ENCODE measurements around the gene CACNA1A. TPM values are rescaled to one million over a fixed set of nuclear protein-coding genes. Genes with fewer than 3 reads are reported as not detected.

The CACNA1A gene
- total RNA-seq, 6 experiments from 2014 or later = 1.3 to 13.2 (median 10.0) TPM

DNA sequence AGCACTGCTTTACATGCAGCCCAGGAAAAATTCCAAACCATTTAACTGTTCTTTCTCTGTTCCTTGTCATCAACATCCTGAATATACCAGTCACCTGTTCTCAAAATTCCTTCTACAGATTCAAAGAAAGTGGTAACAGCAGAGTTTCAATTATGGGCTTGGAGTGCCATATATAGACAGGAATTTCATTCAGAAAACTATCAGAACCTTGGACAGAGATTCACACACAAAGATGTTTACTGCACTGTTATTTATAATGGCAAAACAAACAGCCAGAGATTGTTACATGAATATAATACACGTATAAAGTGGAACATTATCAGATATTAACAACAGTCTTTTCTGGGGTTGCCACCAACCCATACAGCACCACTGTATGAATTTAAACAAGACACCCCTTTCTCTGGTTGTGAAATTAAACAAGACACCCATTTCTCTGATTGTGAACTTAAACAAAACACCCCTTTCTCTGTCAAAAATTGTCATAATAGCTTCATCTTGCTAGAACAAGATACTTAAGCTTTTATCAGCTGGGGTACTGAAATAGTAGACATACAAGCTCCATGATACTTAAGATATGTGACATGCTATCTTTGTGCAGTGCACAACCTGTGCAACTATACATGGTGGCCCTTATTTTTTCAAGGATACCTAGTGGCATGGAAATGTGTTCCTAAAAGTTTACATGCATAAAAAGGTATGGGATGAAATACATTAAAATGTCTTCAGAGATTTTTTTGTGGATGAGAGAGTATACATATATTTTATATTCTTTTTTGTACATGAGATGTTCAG is 12.6 kb downstream of the CACNA1A start:
- peaks cover 27% of the 10 kb centered on the region for H3K4me1 Mint-ChIP-seq (ENCODE audit: low read depth)
- TF ChIP-seq, protein P1, sequence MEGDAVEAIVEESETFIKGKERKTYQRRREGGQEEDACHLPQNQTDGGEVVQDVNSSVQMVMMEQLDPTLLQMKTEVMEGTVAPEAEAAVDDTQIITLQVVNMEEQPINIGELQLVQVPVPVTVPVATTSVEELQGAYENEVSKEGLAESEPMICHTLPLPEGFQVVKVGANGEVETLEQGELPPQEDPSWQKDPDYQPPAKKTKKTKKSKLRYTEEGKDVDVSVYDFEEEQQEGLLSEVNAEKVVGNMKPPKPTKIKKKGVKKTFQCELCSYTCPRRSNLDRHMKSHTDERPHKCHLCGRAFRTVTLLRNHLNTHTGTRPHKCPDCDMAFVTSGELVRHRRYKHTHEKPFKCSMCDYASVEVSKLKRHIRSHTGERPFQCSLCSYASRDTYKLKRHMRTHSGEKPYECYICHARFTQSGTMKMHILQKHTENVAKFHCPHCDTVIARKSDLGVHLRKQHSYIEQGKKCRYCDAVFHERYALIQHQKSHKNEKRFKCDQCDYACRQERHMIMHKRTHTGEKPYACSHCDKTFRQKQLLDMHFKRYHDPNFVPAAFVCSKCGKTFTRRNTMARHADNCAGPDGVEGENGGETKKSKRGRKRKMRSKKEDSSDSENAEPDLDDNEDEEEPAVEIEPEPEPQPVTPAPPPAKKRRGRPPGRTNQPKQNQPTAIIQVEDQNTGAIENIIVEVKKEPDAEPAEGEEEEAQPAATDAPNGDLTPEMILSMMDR (IDR thresholded peaks at IDR 0.05) = no peak
- H3K4me3 Mint-ChIP-seq = no peak overlapping the region
- H3K27me3 Mint-ChIP-seq (ENCODE audit: insufficient read depth) = peaks cover 7% of the 10 kb centered on the region; the same call in 1 of the 2 replicates
- H3K36me3 Mint-ChIP-seq (ENCODE audit: low read depth) = peaks cover 13% of the 10 kb centered on the region; the same call in 1 of the 2 replicates
- DNase-seq = peak; percentile 22
- no peak overlapping the region for H3K27ac Mint-ChIP-seq
- H3K9me3 Mint-ChIP-seq = peaks cover 7% of the 10 kb centered on the region; the same call in 1 of the 2 replicates

DNA sequence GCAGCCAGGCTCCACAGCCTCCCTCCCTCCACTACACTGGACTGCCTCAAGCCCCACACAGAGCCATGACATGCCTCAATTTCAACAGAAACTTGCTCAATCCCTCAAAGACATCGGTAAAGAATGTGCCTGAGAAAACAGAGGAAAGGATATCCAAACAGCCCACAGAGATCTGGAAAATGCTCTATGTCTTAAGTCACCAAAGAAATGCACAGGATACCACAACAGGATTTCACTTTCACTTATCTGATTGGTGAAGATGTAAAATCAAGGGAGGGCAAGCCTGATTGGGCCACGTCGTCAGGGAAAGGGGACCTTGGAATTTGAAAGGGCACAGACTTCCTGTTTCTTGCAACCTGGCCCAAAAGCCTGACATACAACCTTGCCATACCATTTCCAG is 14.2 kb downstream of the CACNA1A start:
- H3K36me3 Mint-ChIP-seq (ENCODE audit: low read depth) = peaks cover 13% of the 10 kb centered on the region; the same call in 1 of the 2 replicates
- peak; percentile 80 for DNase-seq
- TF ChIP-seq, protein P1 (IDR thresholded peaks at IDR 0.05) = no peak
- peaks cover 27% of the 10 kb centered on the region for H3K4me1 Mint-ChIP-seq (ENCODE audit: low read depth)
- H3K27ac Mint-ChIP-seq = peak overlapping the region; percentile 65; the same call in 1 of the 2 replicates
- peaks cover 7% of the 10 kb centered on the region; the same call in 1 of the 2 replicates for H3K27me3 Mint-ChIP-seq (ENCODE audit: insufficient read depth)
- H3K4me3 Mint-ChIP-seq = peak overlapping the region; percentile 31; the same call in 1 of the 2 replicates
- H3K9me3 Mint-ChIP-seq = peaks cover 7% of the 10 kb centered on the region; the same call in 1 of the 2 replicates

DNA sequence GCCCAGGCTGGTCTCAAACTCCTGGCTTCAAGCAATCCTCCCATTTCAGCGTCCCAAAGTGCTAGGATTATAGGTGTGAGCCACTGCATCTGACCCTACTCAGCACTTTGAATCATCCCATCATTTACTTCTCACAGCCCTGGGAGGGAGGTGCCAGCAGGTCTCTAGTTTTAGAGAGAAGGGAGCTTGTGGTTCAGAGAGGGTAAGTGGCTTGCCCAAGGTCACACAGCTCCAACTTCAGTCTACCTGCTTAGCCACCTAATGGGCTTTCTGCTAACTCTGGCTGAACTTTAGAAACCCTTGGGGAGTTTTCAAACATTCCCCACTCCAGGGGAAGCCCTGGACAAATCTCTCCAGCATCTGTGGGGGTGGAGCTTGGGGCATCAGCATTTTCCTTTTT is 18.3 kb downstream of the CACNA1A start:
- peaks cover 16% of the 10 kb centered on the region; the same call in 1 of the 2 replicates for H3K27me3 Mint-ChIP-seq (ENCODE audit: insufficient read depth)
- H3K36me3 Mint-ChIP-seq (ENCODE audit: low read depth) = no peaks in the 10 kb centered on the region
- H3K4me1 Mint-ChIP-seq (ENCODE audit: low read depth) = peaks cover 22% of the 10 kb centered on the region
- peaks cover 5% of the 10 kb centered on the region; the same call in 1 of the 2 replicates for H3K9me3 Mint-ChIP-seq
- DNase-seq = no peak
- TF ChIP-seq, protein P1 (IDR thresholded peaks at IDR 0.05) = no peak
- no peak overlapping the region for H3K4me3 Mint-ChIP-seq
- H3K27ac Mint-ChIP-seq = no peak overlapping the region

DNA sequence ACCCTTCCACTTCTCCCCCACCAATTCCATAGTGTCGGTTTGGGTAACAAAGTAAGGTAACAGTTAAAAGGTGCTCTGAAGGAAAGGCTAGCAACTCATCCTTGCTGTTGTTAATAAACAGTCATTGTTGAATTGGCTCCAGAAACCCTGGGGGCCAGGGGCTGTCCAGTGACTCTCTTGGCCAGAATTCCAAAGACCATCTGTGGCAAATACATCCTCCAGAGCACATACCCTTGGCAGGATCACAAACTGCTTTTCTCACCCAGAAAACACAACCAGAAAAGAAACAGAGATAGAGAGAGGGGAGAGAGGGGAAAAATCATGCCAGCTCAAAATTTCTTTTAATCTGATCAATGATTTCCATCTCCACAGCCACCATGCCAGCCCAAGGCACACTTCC is 22.1 kb downstream of the CACNA1A start:
- TF ChIP-seq, protein P1 (IDR thresholded peaks at IDR 0.05) = no peak
- Mint-ChIP-seq H3K36me3 (ENCODE audit: low read depth) (no peaks in the 10 kb centered on the region), H3K4me3 (no peak overlapping the region), H3K27me3 (ENCODE audit: insufficient read depth) (peaks cover 26% of the 10 kb centered on the region; the same call in 1 of the 2 replicates), H3K9me3 (peaks cover 9% of the 10 kb centered on the region; the same call in 1 of the 2 replicates), H3K4me1 (ENCODE audit: low read depth) (no peaks in the 10 kb centered on the region), H3K27ac (no peak overlapping the region)
- no peak for DNase-seq

DNA sequence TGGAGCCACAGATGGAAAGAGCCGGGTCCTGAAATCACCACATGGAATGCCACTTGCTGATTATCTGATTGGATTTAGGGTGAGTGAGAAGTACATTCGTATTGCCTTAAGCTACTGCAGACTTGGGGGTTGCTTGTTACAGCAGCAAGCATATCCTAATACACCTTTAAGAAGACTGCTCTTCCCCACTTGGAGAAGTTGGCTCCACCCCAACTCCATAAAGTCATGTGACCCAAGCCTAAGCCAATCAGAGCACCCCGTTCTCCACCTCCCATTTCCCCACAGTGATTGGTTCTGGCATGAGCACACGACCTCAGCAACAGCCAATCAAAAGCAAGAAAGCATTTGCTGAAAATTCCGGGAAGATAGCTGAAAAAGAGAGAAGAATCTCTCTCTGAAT is 23.1 kb downstream of the CACNA1A start:
- Mint-ChIP-seq H3K4me3 (no peak overlapping the region), H3K27me3 (ENCODE audit: insufficient read depth) (peaks cover 28% of the 10 kb centered on the region; the same call in 1 of the 2 replicates), H3K9me3 (peaks cover 9% of the 10 kb centered on the region; the same call in 1 of the 2 replicates), H3K4me1 (ENCODE audit: low read depth) (no peaks in the 10 kb centered on the region), H3K27ac (no peak overlapping the region), H3K36me3 (ENCODE audit: low read depth) (no peaks in the 10 kb centered on the region)
- TF ChIP-seq, protein P1 (IDR thresholded peaks at IDR 0.05) = no peak
- DNase-seq = no peak
